IMR-90 (cell line): Measurements from ENCODE around the gene GRIK1. TPM values are rescaled to one million over a fixed set of nuclear protein-coding genes. Genes with fewer than 3 reads are reported as not detected.
A peak's percentile ranks its signal among the peaks of the same experiment; 100 is the strongest.

Experiments
- ATAC-seq: fragments of 200-7000 bp; cut with Tn5 transposase; 2 replicates; pipeline ENCODE4 v1.9.1; 2020; ENCODE audit warnings: low read depth, mild to moderate bottlenecking, moderate library complexity
- BruUV-seq: library from RNA; stranded (reverse); fragments of 400-500 nt; replicated peaks from 2 replicates; lab custom pipeline; 2021; lab: Mats Ljungman, UMichigan
- CTCF ChIA-PET: fragments of 300-600 bp; formaldehyde crosslinking; extraction: SDS; loops from one replicate; lab custom pipeline; 2021; ENCODE audit warnings: antibody characterized with exemption; lab: Yijun Ruan, JAX
- POLR2A ChIA-PET: fragments of 300-600 bp; sonication (Branson Sonifier 250); formaldehyde crosslinking; loops from one replicate; lab custom pipeline; 2022; ENCODE audit warnings: antibody characterized with exemption; ENCODE audit not compliant: unreplicated experiment; lab: Charles Lee
- DNase-seq: peaks from one replicate; pipeline ENCODE4 v3.0.0; 2013
- H2AFZ ChIP-seq: replicated peaks from 2 replicates; pipeline ENCODE3; 2013; ENCODE audit warnings: low read length, mild to moderate bottlenecking; ENCODE audit not compliant: poor library complexity
- H2AK5ac ChIP-seq: 2 replicates; pipeline ENCODE4 v1.6.1; 2013; ENCODE audit warnings: low read depth, low read length, inconsistent platforms
- H2AK9ac ChIP-seq: replicated peaks from 2 replicates; pipeline ENCODE3; 2013; ENCODE audit warnings: mild to moderate bottlenecking, low read depth, low read length, moderate library complexity; ENCODE audit not compliant: poor library complexity
- H2BK120ac ChIP-seq: 2 replicates; pipeline ENCODE4 v1.6.1; 2013; ENCODE audit warnings: low read depth, low read length, inconsistent platforms
- H2BK15ac ChIP-seq: 3 replicates; pipeline ENCODE4 v1.6.1; 2013; ENCODE audit warnings: low read depth, low read length, inconsistent platforms
- H2BK20ac ChIP-seq: 2 replicates; pipeline ENCODE4 v1.6.1; 2013; ENCODE audit warnings: low read depth, mild to moderate bottlenecking, inconsistent platforms, low read length, moderate library complexity
- H2BK5ac ChIP-seq: 2 replicates; pipeline ENCODE4 v1.6.1; 2013; ENCODE audit warnings: mild to moderate bottlenecking, low read depth, low read length, inconsistent platforms; ENCODE audit not compliant: poor library complexity, severe bottlenecking
- H3K14ac ChIP-seq: replicated peaks from 2 replicates; pipeline ENCODE4 v1.6.1; 2013; ENCODE audit warnings: low read depth, low read length, inconsistent platforms
- H3K18ac ChIP-seq: 2 replicates; pipeline ENCODE4 v1.6.1; 2013; ENCODE audit warnings: low read depth, low read length, control low read depth
- H3K23ac ChIP-seq: 2 replicates; pipeline ENCODE4 v1.6.1; 2013; ENCODE audit warnings: low read depth, low read length, inconsistent platforms
- H3K27ac ChIP-seq: 2 replicates; pipeline ENCODE4 v1.5.1; 2013; ENCODE audit warnings: mild to moderate bottlenecking, control low read depth, low read length; ENCODE audit not compliant: insufficient read depth
- H3K27me3 ChIP-seq: 2 replicates; pipeline ENCODE4 v1.6.1; 2013; ENCODE audit warnings: low read length; ENCODE audit not compliant: control insufficient read depth, insufficient read depth
- H3K36me3 ChIP-seq: 2 replicates; pipeline ENCODE4 v1.6.1; 2013; ENCODE audit warnings: low read length, mixed read lengths; ENCODE audit not compliant: control insufficient read depth, insufficient read depth
- H3K4ac ChIP-seq: 2 replicates; pipeline ENCODE4 v1.6.1; 2013; ENCODE audit warnings: low read depth, low read length, inconsistent platforms
- H3K4me1 ChIP-seq: 2 replicates; pipeline ENCODE4 v1.6.1; 2013; ENCODE audit warnings: low read length, mixed read lengths; ENCODE audit not compliant: control insufficient read depth, insufficient read depth
- H3K4me2 ChIP-seq: 2 replicates; pipeline ENCODE4 v1.6.1; 2013; ENCODE audit warnings: low read depth, mild to moderate bottlenecking, control low read depth, low read length, moderate library complexity
- H3K4me3 ChIP-seq: 2 replicates; pipeline ENCODE4 v1.5.1; 2013; ENCODE audit warnings: low read depth, mild to moderate bottlenecking, control low read depth, low read length, moderate library complexity; ENCODE audit not compliant: insufficient read depth
- H3K56ac ChIP-seq: 2 replicates; pipeline ENCODE4 v1.6.1; 2013; ENCODE audit warnings: low read length, inconsistent platforms; ENCODE audit not compliant: insufficient read depth; ENCODE audit errors: extremely low read depth
- H3K79me1 ChIP-seq, 2 experiments: 2 replicates each; pipeline ENCODE4 v1.6.1; 2013; ENCODE audit warnings: low read length in 2 of 2, inconsistent platforms in 1 of 2, low read depth in 1 of 2
- H3K9ac ChIP-seq: 2 replicates; pipeline ENCODE4 v1.6.1; 2013; ENCODE audit warnings: low read depth, low read length, control low read depth
- H3K9me1 ChIP-seq: 2 replicates; pipeline ENCODE4 v1.6.1; 2013; ENCODE audit warnings: low read length, inconsistent platforms; ENCODE audit not compliant: insufficient read depth
- H3K9me3 ChIP-seq: 2 replicates; pipeline ENCODE4 v1.6.1; 2013; ENCODE audit warnings: low read length; ENCODE audit not compliant: control insufficient read depth, insufficient read depth
- H4K20me1 ChIP-seq: 2 replicates; pipeline ENCODE4 v1.6.1; 2013; ENCODE audit warnings: low read length, inconsistent platforms; ENCODE audit not compliant: insufficient read depth
- H4K5ac ChIP-seq: 2 replicates; pipeline ENCODE4 v1.6.1; 2013; ENCODE audit warnings: mild to moderate bottlenecking, low read depth, low read length, control low read depth
- H4K8ac ChIP-seq, 2 experiments: 2 replicates each; pipeline ENCODE4 v1.6.1; 2013; ENCODE audit warnings: low read depth in 2 of 2, low read length in 2 of 2, control low read depth in 1 of 2, inconsistent platforms in 1 of 2
- H4K91ac ChIP-seq: 2 replicates; pipeline ENCODE4 v1.6.1; 2013; ENCODE audit warnings: low read depth, low read length, inconsistent platforms; ENCODE audit not compliant: insufficient read depth
- BHLHE40 ChIP-seq: fragments of 150-350 bp; IDR thresholded peaks from 2 replicates; pipeline ENCODE4 v1.6.1; 2016; ENCODE audit warnings: mild to moderate bottlenecking, low read depth, low read length
- CEBPB ChIP-seq: IDR thresholded peaks from 2 replicates; pipeline ENCODE4 v1.6.1; 2012; ENCODE audit warnings: low read depth, low read length, improper control_type of control experiment
- CHD1 ChIP-seq: IDR thresholded peaks from 2 replicates; pipeline ENCODE4 v1.6.1; 2012; ENCODE audit warnings: low read depth, low read length, improper control_type of control experiment
- CTCF ChIP-seq: conservative IDR thresholded peaks from 2 replicates; pipeline ENCODE4 v1.5.1; 2012; ENCODE audit warnings: mild to moderate bottlenecking, low read depth, low read length, improper control_type of control experiment
- ELK1 ChIP-seq: fragments of 150-350 bp; IDR thresholded peaks from 2 replicates; pipeline ENCODE4 v1.6.1; 2016; ENCODE audit warnings: low read depth, mild to moderate bottlenecking, low read length, moderate library complexity, borderline replicate concordance
- FOS ChIP-seq: fragments of 150-350 bp; IDR thresholded peaks from 2 replicates; pipeline ENCODE4 v1.6.1; 2016; ENCODE audit warnings: low read depth, low read length
- MAFK ChIP-seq: IDR thresholded peaks from 2 replicates; pipeline ENCODE4 v1.6.1; 2012; ENCODE audit warnings: low read depth, low read length, improper control_type of control experiment
- MAZ ChIP-seq: IDR thresholded peaks from 2 replicates; pipeline ENCODE4 v1.6.1; 2012; ENCODE audit warnings: low read depth, mild to moderate bottlenecking, low read length, improper control_type of control experiment, moderate library complexity, borderline replicate concordance
- NFE2L2 ChIP-seq: fragments of 150-350 bp; IDR thresholded peaks from 2 replicates; pipeline ENCODE4 v1.6.1; 2016; ENCODE audit warnings: low read depth, mild to moderate bottlenecking, low read length
- POLR2A ChIP-seq: IDR thresholded peaks from 2 replicates; pipeline ENCODE4 v1.6.1; 2012; ENCODE audit warnings: mild to moderate bottlenecking, low read depth, low read length
- RCOR1 ChIP-seq: IDR thresholded peaks from 2 replicates; pipeline ENCODE4 v1.6.1; 2012; ENCODE audit warnings: mild to moderate bottlenecking, low read length, improper control_type of control experiment; ENCODE audit not compliant: insufficient replicate concordance
- RFX5 ChIP-seq: IDR thresholded peaks from 2 replicates; pipeline ENCODE4 v1.8.0; 2012; ENCODE audit warnings: low read depth, mild to moderate bottlenecking, low read length, moderate library complexity
- USF2 ChIP-seq: fragments of 150-350 bp; IDR thresholded peaks from 2 replicates; pipeline ENCODE4 v1.6.1; 2017; ENCODE audit warnings: mild to moderate bottlenecking, antibody characterized with exemption, low read length, low read depth
- WGBS, 2 experiments: methylation state at CpG; one replicate each; pipeline versions ENCODE4 v1.1.5 to v1.1.7; 2013; ENCODE audit warnings: missing lambda C conversion rate in 2 of 2; ENCODE audit not compliant: insufficient read length in 1 of 2; ENCODE audit errors: extremely low coverage in 2 of 2; 5-methylcytosine and 5-hydroxymethylcytosine counted together
- dilution Hi-C: fragments of 300-500 bp; cut with HindIII; formaldehyde crosslinking; loops from one replicate; pipeline ENCODE4 v1.14.3; 2018; ENCODE audit warnings: low sequenced_read_pairs; ENCODE audit not compliant: unreplicated experiment
- in situ Hi-C: fragments of 300-500 bp; cut with MboI; formaldehyde crosslinking; loops from 3 replicates; pipeline ENCODE4 v1.14.3; 2019; ENCODE audit warnings: low sequenced_read_pairs, inconsistent platforms, mixed read lengths
- intact Hi-C: fragments of 100-400 bp; cut with micrococcal nuclease; formaldehyde crosslinking; loops from 2 replicates; pipeline ENCODE4 v1.10.0; 2022
- polyA plus RNA-seq, 3 experiments: library from polyadenylated mRNA; depleted of rRNA; stranded (reverse); fragments of >200 nt; gene quantifications; 2 replicates each; pipeline ENCODE4 v1.2.3, GENCODE V29; 2012; ENCODE audit warnings: low replicate concordance in 1 of 3
- total RNA-seq: library from RNA; depleted of rRNA; stranded (reverse); fragments of >200 nt; gene quantifications from 2 replicates; pipeline ENCODE4 v1.2.3, GENCODE V29; 2012

Gene GRIK1
- total and polyA plus RNA-seq, 2 of the 4 experiments (the other 2 are of a cell fraction) = not detected

GRCh38 chr21:29520171-29520570 is 419.6 kb downstream of the GRIK1 start:
- H4K8ac ChIP-seq = no peak overlapping the region
- no peaks in the 10 kb centered on the region for H3K36me3 ChIP-seq
- no TSS peak for BruUV-seq
- no peak overlapping the region for H4K91ac ChIP-seq
- H3K9me1 ChIP-seq = no peaks in the 10 kb centered on the region
- intact Hi-C loops = no loop called here
- no peak overlapping the region for H2AK5ac ChIP-seq
- H2BK20ac ChIP-seq = no peak overlapping the region
- H3K27ac ChIP-seq = no peak overlapping the region
- no peak overlapping the region for H2AK9ac ChIP-seq
- no peak overlapping the region for H3K14ac ChIP-seq
- H4K20me1 ChIP-seq = no peaks in the 10 kb centered on the region
- no peaks in the 10 kb centered on the region for H3K4me1 ChIP-seq
- H3K27me3 ChIP-seq = no peaks in the 10 kb centered on the region
- ChIA-PET POLR2A (no interaction called here), CTCF (no interaction called here)
- no peak for DNase-seq
- no peak overlapping the region for H3K9ac ChIP-seq
- no peaks in the 10 kb centered on the region; the same call in 1 of the 2 replicates for H3K9me3 ChIP-seq
- no peak overlapping the region for H2AFZ ChIP-seq
- no CpG with 5 or more reads among the region's 3 CpGs for WGBS, 2 experiments
- dilution Hi-C loops = no loop called here
- H2BK15ac ChIP-seq = no peak overlapping the region
- H4K5ac ChIP-seq = no peak overlapping the region
- no peak overlapping the region for H3K4me2 ChIP-seq
- no peak for TF ChIP-seq CHD1
- no peak for TF ChIP-seq RFX5
- no peak for TF ChIP-seq RCOR1
- TF ChIP-seq ELK1 = no peak
- TF ChIP-seq CEBPB = no peak
- TF ChIP-seq BHLHE40 = no peak
- no peak for TF ChIP-seq NFE2L2
- TF ChIP-seq MAZ = no peak
- TF ChIP-seq MAFK = no peak
- TF ChIP-seq FOS = no peak
- no peak for TF ChIP-seq CTCF
- no peak for TF ChIP-seq POLR2A
- TF ChIP-seq USF2 = no peak
- ATAC-seq = peak; percentile 24; the same call in 1 of the 2 replicates
- H3K56ac ChIP-seq = no peak overlapping the region
- no peak overlapping the region for H2BK5ac ChIP-seq
- H3K4ac ChIP-seq = no peak overlapping the region
- in situ Hi-C loops = no loop called here
- no peak overlapping the region for H2BK120ac ChIP-seq
- H3K23ac ChIP-seq = no peak overlapping the region
- no peak overlapping the region for H3K18ac ChIP-seq
- no peaks in the 10 kb centered on the region for H3K79me1 ChIP-seq
- H3K4me3 ChIP-seq = no peak overlapping the region
